ENCODE measurements around the gene RFNG. TPM values are rescaled to one million over a fixed set of nuclear protein-coding genes. Genes with fewer than 3 reads are reported as not detected.
A peak's percentile ranks its signal among the peaks of the same experiment; 100 is the strongest.

The RFNG gene
- total and polyA plus RNA-seq, 8 donors: 18.2 to 59.1 (median 29.6) TPM

DNA sequence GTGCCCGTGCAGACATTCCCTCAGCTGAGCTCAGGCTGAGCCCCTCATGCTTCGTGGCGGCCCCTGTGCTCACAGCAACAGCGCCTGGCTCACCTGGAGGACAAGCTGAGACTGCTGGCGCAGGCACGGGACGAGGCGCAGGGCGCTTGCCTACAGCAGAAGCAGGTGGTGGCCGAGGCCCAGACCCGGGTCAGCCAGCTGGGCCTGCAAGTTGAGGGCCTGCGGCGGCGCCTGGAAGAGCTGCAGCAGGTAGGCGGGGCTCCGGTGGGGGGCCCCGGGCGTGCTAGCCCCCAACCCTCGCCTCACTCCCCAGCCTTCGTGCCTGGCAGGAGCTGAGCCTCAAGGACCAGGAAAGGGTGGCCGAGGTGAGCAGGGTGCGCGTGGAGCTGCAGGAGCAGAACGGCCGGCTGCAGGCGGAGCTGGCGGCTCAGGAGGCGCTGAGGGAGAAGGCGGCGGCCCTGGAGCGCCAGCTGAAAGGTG lies 21.6 kb downstream of the RFNG start:
- TF ChIP-seq, protein P1, sequence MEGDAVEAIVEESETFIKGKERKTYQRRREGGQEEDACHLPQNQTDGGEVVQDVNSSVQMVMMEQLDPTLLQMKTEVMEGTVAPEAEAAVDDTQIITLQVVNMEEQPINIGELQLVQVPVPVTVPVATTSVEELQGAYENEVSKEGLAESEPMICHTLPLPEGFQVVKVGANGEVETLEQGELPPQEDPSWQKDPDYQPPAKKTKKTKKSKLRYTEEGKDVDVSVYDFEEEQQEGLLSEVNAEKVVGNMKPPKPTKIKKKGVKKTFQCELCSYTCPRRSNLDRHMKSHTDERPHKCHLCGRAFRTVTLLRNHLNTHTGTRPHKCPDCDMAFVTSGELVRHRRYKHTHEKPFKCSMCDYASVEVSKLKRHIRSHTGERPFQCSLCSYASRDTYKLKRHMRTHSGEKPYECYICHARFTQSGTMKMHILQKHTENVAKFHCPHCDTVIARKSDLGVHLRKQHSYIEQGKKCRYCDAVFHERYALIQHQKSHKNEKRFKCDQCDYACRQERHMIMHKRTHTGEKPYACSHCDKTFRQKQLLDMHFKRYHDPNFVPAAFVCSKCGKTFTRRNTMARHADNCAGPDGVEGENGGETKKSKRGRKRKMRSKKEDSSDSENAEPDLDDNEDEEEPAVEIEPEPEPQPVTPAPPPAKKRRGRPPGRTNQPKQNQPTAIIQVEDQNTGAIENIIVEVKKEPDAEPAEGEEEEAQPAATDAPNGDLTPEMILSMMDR (IDR thresholded peaks at IDR 0.05): no peak
- DNase-seq (no peak), FAIRE-seq (no peak), ATAC-seq (peak in 3 of 4 donors; percentile 2 to 20 (median 13))
- Histone ChIP-seq H3K4me1 (peaks cover 4 to 5% (median 4%) of the 10 kb centered on the region in 3 donors), H3K27me3 (no peaks in the 10 kb centered on the region), H3K9me3 (no peaks in the 10 kb centered on the region), H3K4me3 (no peak overlapping the region), H3K27ac (no peak overlapping the region), H3K36me3 (no peaks in the 10 kb centered on the region)
- intact Hi-C loops (cut with DNase I): loop anchor here (5.0 to 10.0 kb wide), 2 partner anchors 125 to 127 kb away; no protein-coding TSS in a partner anchor
- WGBS, 2 donors: 60 to 66% methylated on average over 26 to 31 of the region's 31 CpGs

DNA sequence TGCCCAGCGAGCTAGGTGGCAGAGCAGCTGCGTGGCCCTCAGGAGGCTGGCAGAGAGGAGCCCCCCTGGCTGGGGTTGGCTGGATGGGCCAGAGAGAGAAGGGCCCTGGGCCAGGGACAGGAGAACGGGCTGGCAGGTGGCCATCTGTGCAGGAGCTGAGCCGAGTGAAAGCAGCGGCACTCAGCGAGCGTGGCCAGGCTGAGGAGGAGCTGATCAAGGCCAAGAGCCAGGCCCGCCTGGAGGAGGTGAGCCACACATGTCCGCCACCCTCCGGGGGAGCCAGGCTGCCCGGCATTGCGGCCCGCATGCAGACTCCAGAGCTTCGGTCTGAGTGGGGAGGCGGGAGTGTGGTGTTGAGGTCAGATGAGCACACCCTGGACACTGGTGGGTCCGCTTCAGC lies 22.2 kb downstream of the RFNG start:
- Histone ChIP-seq H3K27ac (no peak overlapping the region), H3K9me3 (no peaks in the 10 kb centered on the region), H3K27me3 (no peaks in the 10 kb centered on the region), H3K4me1 (peaks cover 4 to 5% (median 4%) of the 10 kb centered on the region in 3 donors), H3K4me3 (no peak overlapping the region), H3K36me3 (no peaks in the 10 kb centered on the region)
- ATAC-seq: no peak
- intact Hi-C loops (cut with DNase I): loop anchor here (5.0 to 10.0 kb wide), 2 partner anchors 125 to 128 kb away; no protein-coding TSS in a partner anchor
- TF ChIP-seq, protein P1 (IDR thresholded peaks at IDR 0.05): no peak
- no peak for FAIRE-seq
- WGBS, 2 donors: 93 to 94% methylated on average over 15 to 16 of the region's 16 CpGs
- peak in 1 of 6 donors; percentile 65 for DNase-seq

DNA sequence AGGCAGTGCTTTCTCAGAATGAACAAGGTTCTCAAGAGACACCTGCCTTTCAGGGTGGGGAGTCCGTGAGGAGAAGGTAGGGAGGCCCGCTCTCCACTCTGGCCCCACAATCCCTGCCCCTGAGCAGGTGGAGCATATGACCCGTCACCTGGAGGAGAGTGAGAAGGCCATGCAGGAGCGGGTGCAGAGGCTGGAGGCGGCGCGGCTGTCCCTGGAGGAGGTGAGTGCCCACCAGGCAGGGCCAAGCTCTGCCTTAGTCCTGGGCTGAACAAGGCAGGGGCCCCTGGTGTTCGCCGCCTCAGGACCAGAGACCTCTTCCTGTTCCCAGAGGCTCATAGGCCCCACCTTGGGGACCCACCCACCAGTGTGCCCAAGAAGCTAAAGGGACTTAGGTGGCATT lies 22.6 kb downstream of the RFNG start:
- FAIRE-seq (no peak), ATAC-seq (no peak), DNase-seq (no peak)
- no peaks in the 10 kb centered on the region for H3K27me3 ChIP-seq
- H3K4me1 ChIP-seq: peaks cover 4 to 8% (median 7%) of the 10 kb centered on the region in 3 donors
- TF ChIP-seq, protein P1 (IDR thresholded peaks at IDR 0.05): no peak
- no peak overlapping the region for H3K4me3 ChIP-seq
- no peaks in the 10 kb centered on the region for H3K36me3 ChIP-seq
- 96 to 98% methylated on average over 9 of the region's 9 CpGs for WGBS, 2 donors
- intact Hi-C loops (cut with DNase I): loop anchor here (5.0 to 10.0 kb wide), 2 partner anchors 126 to 128 kb away; no protein-coding TSS in a partner anchor
- H3K9me3 ChIP-seq: no peaks in the 10 kb centered on the region
- H3K27ac ChIP-seq: no peak overlapping the region

DNA sequence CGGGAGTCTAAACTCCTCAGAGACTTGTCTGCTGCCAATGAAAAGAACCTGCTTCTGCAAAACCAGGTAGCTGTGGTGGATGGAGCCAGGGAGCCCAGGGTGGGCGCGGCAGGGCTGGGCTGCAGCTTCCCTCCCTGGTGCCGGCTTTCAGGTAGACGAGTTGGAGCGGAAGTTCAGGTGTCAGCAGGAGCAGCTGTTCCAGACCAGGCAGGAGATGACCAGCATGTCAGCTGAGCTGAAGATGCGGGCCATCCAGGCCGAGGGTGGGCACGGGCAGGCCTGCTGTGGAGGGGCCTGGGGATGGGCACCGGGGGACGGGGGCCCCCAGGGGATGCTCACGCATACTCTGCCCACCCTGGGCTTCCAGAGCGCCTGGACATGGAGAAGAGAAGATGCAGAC lies 23.4 kb downstream of the RFNG start:
- no peaks in the 10 kb centered on the region for H3K36me3 ChIP-seq
- H3K9me3 ChIP-seq: no peaks in the 10 kb centered on the region
- TF ChIP-seq, protein P1 (IDR thresholded peaks at IDR 0.05): no peak
- H3K27me3 ChIP-seq: no peaks in the 10 kb centered on the region
- ATAC-seq (no peak), FAIRE-seq (no peak), DNase-seq (no peak)
- 93 to 96% methylated on average over 13 of the region's 13 CpGs for WGBS, 2 donors
- intact Hi-C loops (cut with DNase I): loop anchor here (5.0 to 10.0 kb wide), 2 partner anchors 127 to 129 kb away; no protein-coding TSS in a partner anchor
- no peak overlapping the region for H3K4me3 ChIP-seq
- no peak overlapping the region for H3K27ac ChIP-seq
- H3K4me1 ChIP-seq: peaks cover 4 to 13% (median 11%) of the 10 kb centered on the region in 3 donors

DNA sequence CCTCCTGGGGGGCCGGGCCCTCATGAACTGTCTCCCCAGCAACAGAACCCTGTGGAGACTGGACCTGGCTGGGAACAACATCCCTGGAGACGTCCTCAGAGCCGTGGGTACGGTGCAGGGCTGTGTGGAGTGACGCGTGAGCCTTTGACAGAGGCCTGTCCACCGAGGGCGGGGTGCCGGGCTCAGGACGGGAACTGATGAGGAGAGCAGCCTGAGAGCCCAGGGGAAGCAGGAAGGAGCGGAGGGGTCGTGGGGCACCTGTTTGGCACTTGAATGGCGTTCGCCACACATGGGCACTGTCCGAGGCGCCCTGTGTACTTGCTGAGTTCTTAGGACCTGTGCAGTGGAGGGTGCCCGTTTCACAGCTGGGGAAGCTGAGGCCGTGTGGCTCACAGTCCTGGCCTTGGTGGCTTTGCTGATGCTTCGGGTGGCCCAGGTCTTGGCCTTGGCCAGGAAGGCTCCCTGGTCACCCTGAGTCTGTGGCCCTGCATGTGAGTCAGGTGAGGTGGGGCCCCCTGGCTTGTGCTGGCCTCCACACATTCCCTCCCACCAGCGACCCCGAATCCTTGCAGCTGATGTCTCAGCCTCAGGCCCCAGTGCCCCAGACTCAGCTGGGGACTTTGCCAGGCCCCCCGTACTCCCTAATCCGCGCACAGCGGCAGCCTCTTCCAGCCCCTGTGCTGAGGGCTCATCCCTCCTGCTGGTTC lies 26.1 kb downstream of the RFNG start:
- DNase-seq (no peak), FAIRE-seq (no peak), ATAC-seq (no peak)
- Histone ChIP-seq H3K9me3 (no peaks in the 10 kb centered on the region), H3K36me3 (no peaks in the 10 kb centered on the region), H3K4me3 (no peak overlapping the region), H3K27me3 (no peaks in the 10 kb centered on the region), H3K27ac (no peak overlapping the region), H3K4me1 (peaks cover 9 to 14% (median 11%) of the 10 kb centered on the region in 3 donors)
- 91 to 94% methylated on average over 24 to 25 of the region's 25 CpGs for WGBS, 2 donors
- intact Hi-C loops (cut with DNase I): loop anchor here (5.0 to 10.0 kb wide), 2 partner anchors 129 to 132 kb away; no protein-coding TSS in a partner anchor
- TF ChIP-seq, protein P1 (IDR thresholded peaks at IDR 0.05): no peak

Data from pancreas (tissue), 10 donors.